Fibroblast of pulmonary artery (primary cell): ENCODE measurements around the gene ACSM2B.
"Not testable (repeated sequence)": the region's sequence is repeated elsewhere in the genome, so short reads cannot be mapped to it uniquely, and the experiment has no call there.

Experiments used
- DNase-seq: peaks from one replicate; pipeline ENCODE4 v3.0.0-alpha.2; 2010; ENCODE audit warnings: low read depth
- H3K4me3 ChIP-seq: replicated peaks from 2 replicates; pipeline ENCODE4 v1.5.1; 2011; ENCODE audit warnings: low read depth, mild to moderate bottlenecking, control low read depth, low read length, moderate library complexity
- CTCF ChIP-seq: IDR thresholded peaks from 2 replicates; pipeline ENCODE4 v1.5.1; 2011; ENCODE audit warnings: mild to moderate bottlenecking, control low read depth, low read length, inconsistent platforms; ENCODE audit errors: missing control alignments

ACSM2B gene

GRCh38 chr16:20568404-20568803 lies 7.8 kb downstream of the ACSM2B start:
- no peak for DNase-seq
- TF ChIP-seq CTCF, result no peak
- H3K4me3 ChIP-seq, result no peak overlapping the region

- no peak overlapping the region for H3K4me3 ChIP-seq
- no peak for DNase-seq
- TF ChIP-seq CTCF, result no peak
These were observed 9.3 kb downstream of the ACSM2B start for GRCh38 chr16:20566864-20567263.

GRCh38 chr16:20565334-20565733 lies 10.8 kb downstream of the ACSM2B start:
- not testable (repeated sequence) for H3K4me3 ChIP-seq, DNase-seq

- DNase-seq, H3K4me3 ChIP-seq: not testable (repeated sequence)
These were observed 11.9 kb downstream of the ACSM2B start for GRCh38 chr16:20564218-20564617.

- not testable (repeated sequence) for H3K4me3 ChIP-seq, DNase-seq
These were observed 20.5 kb downstream of the ACSM2B start for GRCh38 chr16:20555628-20556027.

- DNase-seq, H3K4me3 ChIP-seq: not testable (repeated sequence)
These were observed 21.5 kb downstream of the ACSM2B start for GRCh38 chr16:20554689-20555088.

GRCh38 chr16:20553493-20553892 lies 22.7 kb downstream of the ACSM2B start:
- H3K4me3 ChIP-seq, DNase-seq: not testable (repeated sequence)

GRCh38 chr16:20546951-20547350 lies 29.2 kb downstream of the ACSM2B start:
- DNase-seq, H3K4me3 ChIP-seq: not testable (repeated sequence)

- H3K4me3 ChIP-seq, DNase-seq: not testable (repeated sequence)
These were observed 29.8 kb downstream of the ACSM2B start for GRCh38 chr16:20546278-20546853.

GRCh38 chr16:20540603-20541316 lies 35.4 kb downstream of the ACSM2B start:
- DNase-seq, H3K4me3 ChIP-seq: not testable (repeated sequence)

GRCh38 chr16:20538687-20539086 lies 37.5 kb downstream of the ACSM2B start:
- no peak for TF ChIP-seq CTCF
- H3K4me3 ChIP-seq, result no peak overlapping the region
- DNase-seq, result no peak
